Peyer's patch (tissue), 4 donors: ENCODE measurements around the gene SULT2B1.
A peak's percentile ranks its signal among the peaks of the same experiment; 100 is the strongest.

Experiments
- POLR2A ChIP-seq, 2 donors: fragments of 450-650 bp; IDR thresholded peaks; one replicate each; pipeline ENCODE4 v1.5.1; 2017; ENCODE audit warnings: antibody characterized with exemption in 2 of 2, mild to moderate bottlenecking in 2 of 2, moderate library complexity in 2 of 2
- TF ChIP-seq, protein P1 (sequence below), 6 experiments: fragments of 450-650 bp in 4 of 6; fragments of 200-600 bp in 2 of 6; sonication (generic) in 1 of 6; IDR thresholded peaks; one replicate each; pipeline ENCODE4 v1.5.1; 2017 to 2019; ENCODE audit warnings: antibody characterized with exemption in 6 of 6, mild to moderate bottlenecking in 3 of 6, moderate library complexity in 1 of 6

DNA sequence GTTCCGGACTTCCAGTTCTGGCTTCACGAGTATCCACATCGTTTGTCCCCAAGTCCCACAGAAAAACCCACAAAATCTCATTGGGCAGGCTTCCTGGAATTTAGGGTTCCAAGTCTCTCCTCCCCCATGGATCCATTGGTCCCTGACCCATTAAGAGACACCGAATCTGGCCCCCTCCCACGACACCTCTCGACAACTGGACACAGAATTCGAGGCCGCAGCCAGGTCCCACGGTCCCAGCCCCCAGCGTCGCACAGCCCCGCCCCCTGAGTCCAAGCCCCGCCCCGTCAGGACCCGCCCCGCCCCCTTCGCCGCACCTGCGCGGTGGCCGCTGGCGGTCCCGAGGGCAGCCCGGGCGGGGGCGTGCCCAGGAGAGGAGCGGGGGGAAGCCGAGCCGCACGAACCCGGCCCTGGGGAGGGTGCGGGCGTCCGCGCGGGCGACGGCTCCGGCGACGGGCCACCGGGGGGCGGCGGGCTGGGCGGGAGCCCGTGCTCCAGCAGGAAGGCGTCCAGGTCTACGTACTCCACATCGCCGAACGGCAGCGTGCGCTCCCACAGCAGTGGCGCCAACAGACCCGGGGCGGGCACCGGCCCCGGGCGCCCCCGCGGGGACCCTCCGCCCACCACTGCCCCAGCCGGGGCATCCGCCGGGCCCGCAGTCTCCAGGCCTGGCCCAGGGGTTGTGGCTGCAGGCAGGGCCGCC, 83.4 kb downstream of the SULT2B1 start:
- TF ChIP-seq, protein P1, sequence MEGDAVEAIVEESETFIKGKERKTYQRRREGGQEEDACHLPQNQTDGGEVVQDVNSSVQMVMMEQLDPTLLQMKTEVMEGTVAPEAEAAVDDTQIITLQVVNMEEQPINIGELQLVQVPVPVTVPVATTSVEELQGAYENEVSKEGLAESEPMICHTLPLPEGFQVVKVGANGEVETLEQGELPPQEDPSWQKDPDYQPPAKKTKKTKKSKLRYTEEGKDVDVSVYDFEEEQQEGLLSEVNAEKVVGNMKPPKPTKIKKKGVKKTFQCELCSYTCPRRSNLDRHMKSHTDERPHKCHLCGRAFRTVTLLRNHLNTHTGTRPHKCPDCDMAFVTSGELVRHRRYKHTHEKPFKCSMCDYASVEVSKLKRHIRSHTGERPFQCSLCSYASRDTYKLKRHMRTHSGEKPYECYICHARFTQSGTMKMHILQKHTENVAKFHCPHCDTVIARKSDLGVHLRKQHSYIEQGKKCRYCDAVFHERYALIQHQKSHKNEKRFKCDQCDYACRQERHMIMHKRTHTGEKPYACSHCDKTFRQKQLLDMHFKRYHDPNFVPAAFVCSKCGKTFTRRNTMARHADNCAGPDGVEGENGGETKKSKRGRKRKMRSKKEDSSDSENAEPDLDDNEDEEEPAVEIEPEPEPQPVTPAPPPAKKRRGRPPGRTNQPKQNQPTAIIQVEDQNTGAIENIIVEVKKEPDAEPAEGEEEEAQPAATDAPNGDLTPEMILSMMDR (IDR thresholded peaks at IDR 0.05), result no peak
- peak in 1 of 2 donors; percentile 56 for TF ChIP-seq POLR2A (IDR thresholded peaks at IDR 0.05)
